ENCODE measurements around the gene HBG2. TPM values are rescaled to one million over a fixed set of nuclear protein-coding genes. Genes with fewer than 3 reads are reported as not detected.
"Not testable (repeated sequence)": the region's sequence is repeated elsewhere in the genome, so short reads cannot be mapped to it uniquely, and the experiment has no call there.

HBG2 gene
- total RNA-seq, 1 donor from 2014 or later = 0.94 TPM

GRCh38 chr11:5283882-5284281, 29.3 kb upstream of the HBG2 start:
- intact Hi-C loops (cut with DNase I) = no loop called here
- no peak for DNase-seq (ENCODE audit: low spot score)

- intact Hi-C loops (cut with DNase I) = no loop called here
- no peak for DNase-seq (ENCODE audit: low spot score)
Observed at GRCh38 chr11:5283086-5283485, 28.5 kb upstream of the HBG2 start.

GRCh38 chr11:5282628-5283027, 28.0 kb upstream of the HBG2 start:
- intact Hi-C loops (cut with DNase I) = no loop called here
- DNase-seq (ENCODE audit: low spot score) = no peak

GRCh38 chr11:5281596-5281995, 27.0 kb upstream of the HBG2 start:
- intact Hi-C loops (cut with DNase I) = no loop called here

GRCh38 chr11:5280582-5281102, 26.1 kb upstream of the HBG2 start:
- intact Hi-C loops (cut with DNase I) = no loop called here
- DNase-seq (ENCODE audit: low spot score) = no peak

More at GRCh38 chr11:5281596-5281995, 27.0 kb upstream of the HBG2 start:
- no peak for DNase-seq (ENCODE audit: low spot score)

GRCh38 chr11:5279471-5280090, 25.0 kb upstream of the HBG2 start:
- no peak for DNase-seq (ENCODE audit: low spot score)
- intact Hi-C loops (cut with DNase I) = no loop called here

- DNase-seq (ENCODE audit: low spot score) = no peak
Observed at GRCh38 chr11:5277807-5278382, 23.3 kb upstream of the HBG2 start.

GRCh38 chr11:5276697-5277096, 22.1 kb upstream of the HBG2 start:
- DNase-seq (ENCODE audit: low spot score) = no peak
- intact Hi-C loops (cut with DNase I) = no loop called here

More at GRCh38 chr11:5277807-5278382, 23.3 kb upstream of the HBG2 start:
- intact Hi-C loops (cut with DNase I) = no loop called here

- intact Hi-C loops (cut with DNase I) = no loop called here
- no peak for DNase-seq (ENCODE audit: low spot score)
Observed at GRCh38 chr11:5275369-5276110, 21.0 kb upstream of the HBG2 start.

GRCh38 chr11:5274395-5274794, 19.8 kb upstream of the HBG2 start:
- intact Hi-C loops (cut with DNase I) = no loop called here

GRCh38 chr11:5272395-5273017, 17.9 kb upstream of the HBG2 start:
- intact Hi-C loops (cut with DNase I) = no loop called here
- no peak for DNase-seq (ENCODE audit: low spot score)

More at GRCh38 chr11:5274395-5274794, 19.8 kb upstream of the HBG2 start:
- DNase-seq (ENCODE audit: low spot score) = no peak

GRCh38 chr11:5269715-5270147, 15.2 kb upstream of the HBG2 start, which contains the start of gene HBE1:
Gene HBE1 (minus strand): TSS chr11:5269945. CDS start chr11:5269890, 55 bp downstream.
- intact Hi-C loops (cut with DNase I) = no loop called here
- no peak for DNase-seq (ENCODE audit: low spot score)

- intact Hi-C loops (cut with DNase I) = no loop called here
- no peak for DNase-seq (ENCODE audit: low spot score)
Observed at GRCh38 chr11:5267033-5267563, 12.5 kb upstream of the HBG2 start.

- intact Hi-C loops (cut with DNase I) = no loop called here
- no peak for DNase-seq (ENCODE audit: low spot score)
Observed at GRCh38 chr11:5266609-5267008, 12.0 kb upstream of the HBG2 start.

- intact Hi-C loops (cut with DNase I) = no loop called here
- no peak for DNase-seq (ENCODE audit: low spot score)
Observed at GRCh38 chr11:5265832-5266231, 11.3 kb upstream of the HBG2 start.

GRCh38 chr11:5258543-5259262, 4.1 kb upstream of the HBG2 start:
- intact Hi-C loops (cut with DNase I) = no loop called here
- DNase-seq (ENCODE audit: low spot score) = no peak

- no peak for DNase-seq (ENCODE audit: low spot score)
- intact Hi-C loops (cut with DNase I) = no loop called here
Observed at GRCh38 chr11:5257296-5257695, 2.7 kb upstream of the HBG2 start.

- intact Hi-C loops (cut with DNase I); DNase-seq (ENCODE audit: low spot score): not testable (repeated sequence)
Observed at GRCh38 chr11:5254023-5254422, 558 bp downstream of the HBG2 start.

- intact Hi-C loops (cut with DNase I); DNase-seq (ENCODE audit: low spot score): not testable (repeated sequence)
Observed at GRCh38 chr11:5253440-5253839, 1.1 kb downstream of the HBG2 start.
